LNCAP (cell line): Measurements from ENCODE around the gene CA5A.

Experiments used
- TF ChIP-seq, protein P1 (sequence below): fragments of 450-650 bp; IDR thresholded peaks from 2 replicates; pipeline ENCODE4 v1.5.1; 2017; ENCODE audit warnings: mild to moderate bottlenecking

CA5A gene

DNA sequence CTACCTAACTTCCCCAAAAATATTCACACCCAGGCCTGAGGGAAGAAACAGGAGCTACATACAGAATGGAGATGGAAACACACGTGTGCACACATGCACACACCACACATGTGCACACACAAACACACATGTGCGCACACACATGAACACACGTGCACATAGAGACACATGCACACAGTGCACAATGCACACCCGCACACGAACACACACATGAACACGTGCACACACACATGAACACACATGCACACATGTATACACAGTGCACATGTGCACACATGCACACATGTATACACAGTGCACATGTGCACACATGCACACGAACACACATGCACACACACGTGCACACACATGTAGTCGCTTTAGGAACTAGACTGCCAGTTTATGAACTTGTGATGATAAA is 18.8 kb downstream of the CA5A start:
- TF ChIP-seq, protein P1, sequence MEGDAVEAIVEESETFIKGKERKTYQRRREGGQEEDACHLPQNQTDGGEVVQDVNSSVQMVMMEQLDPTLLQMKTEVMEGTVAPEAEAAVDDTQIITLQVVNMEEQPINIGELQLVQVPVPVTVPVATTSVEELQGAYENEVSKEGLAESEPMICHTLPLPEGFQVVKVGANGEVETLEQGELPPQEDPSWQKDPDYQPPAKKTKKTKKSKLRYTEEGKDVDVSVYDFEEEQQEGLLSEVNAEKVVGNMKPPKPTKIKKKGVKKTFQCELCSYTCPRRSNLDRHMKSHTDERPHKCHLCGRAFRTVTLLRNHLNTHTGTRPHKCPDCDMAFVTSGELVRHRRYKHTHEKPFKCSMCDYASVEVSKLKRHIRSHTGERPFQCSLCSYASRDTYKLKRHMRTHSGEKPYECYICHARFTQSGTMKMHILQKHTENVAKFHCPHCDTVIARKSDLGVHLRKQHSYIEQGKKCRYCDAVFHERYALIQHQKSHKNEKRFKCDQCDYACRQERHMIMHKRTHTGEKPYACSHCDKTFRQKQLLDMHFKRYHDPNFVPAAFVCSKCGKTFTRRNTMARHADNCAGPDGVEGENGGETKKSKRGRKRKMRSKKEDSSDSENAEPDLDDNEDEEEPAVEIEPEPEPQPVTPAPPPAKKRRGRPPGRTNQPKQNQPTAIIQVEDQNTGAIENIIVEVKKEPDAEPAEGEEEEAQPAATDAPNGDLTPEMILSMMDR: no peak

DNA sequence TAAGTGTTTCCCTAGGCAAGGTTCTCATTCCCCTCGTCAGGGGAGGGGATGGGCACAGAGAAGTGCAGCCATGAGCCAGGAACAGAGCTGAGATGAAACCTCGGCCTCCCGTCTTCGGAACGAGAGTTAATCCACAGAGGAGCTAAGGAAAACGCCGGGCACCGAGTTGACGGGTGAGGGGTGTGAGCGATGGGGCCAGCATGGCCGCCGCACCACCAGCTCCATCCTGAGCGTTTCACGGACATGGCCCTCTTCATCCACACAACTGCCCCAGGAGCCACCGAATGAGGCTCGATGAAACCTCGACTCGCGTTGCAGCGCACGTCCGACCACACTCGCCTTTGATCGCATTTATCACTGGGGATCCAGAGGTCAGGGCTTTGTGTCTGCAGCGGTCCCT is 21.5 kb downstream of the CA5A start:
- TF ChIP-seq, protein P1: no peak

DNA sequence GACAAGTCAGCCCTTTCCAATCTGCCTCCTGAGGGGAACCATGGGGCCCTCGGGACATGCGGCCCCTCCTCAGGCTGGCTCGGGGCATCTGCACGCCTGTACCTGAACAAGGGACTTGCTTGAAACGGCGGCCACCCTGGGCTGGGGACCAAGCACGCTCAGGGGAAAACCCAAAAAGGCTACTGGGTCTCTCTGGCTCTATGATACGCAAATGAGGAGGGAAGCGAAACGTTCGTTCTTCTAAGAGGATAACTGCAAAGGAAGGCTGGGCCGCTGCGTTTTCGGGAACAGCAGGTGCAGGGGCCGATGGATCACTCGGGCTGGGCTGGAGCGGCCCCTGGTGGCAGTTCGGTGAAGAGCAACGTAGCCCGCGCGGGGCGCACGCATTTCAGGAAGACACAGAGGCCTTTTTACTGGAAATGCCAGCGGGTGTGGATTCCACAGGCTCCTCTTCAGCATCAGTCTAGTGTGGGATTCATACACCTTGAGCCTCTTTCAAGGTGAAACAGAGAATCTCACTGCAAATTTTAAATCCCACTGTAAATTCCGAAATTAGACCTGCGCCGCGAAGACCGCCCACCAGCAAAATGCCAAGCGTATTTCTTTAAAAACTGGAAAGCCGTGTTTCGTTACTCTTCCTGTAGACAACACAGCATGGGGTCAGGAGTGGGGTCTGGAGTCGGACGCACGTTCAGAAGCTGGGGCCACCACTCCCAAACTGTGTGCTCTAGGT is 27.0 kb downstream of the CA5A start:
- TF ChIP-seq, protein P1: peak; percentile 75

DNA sequence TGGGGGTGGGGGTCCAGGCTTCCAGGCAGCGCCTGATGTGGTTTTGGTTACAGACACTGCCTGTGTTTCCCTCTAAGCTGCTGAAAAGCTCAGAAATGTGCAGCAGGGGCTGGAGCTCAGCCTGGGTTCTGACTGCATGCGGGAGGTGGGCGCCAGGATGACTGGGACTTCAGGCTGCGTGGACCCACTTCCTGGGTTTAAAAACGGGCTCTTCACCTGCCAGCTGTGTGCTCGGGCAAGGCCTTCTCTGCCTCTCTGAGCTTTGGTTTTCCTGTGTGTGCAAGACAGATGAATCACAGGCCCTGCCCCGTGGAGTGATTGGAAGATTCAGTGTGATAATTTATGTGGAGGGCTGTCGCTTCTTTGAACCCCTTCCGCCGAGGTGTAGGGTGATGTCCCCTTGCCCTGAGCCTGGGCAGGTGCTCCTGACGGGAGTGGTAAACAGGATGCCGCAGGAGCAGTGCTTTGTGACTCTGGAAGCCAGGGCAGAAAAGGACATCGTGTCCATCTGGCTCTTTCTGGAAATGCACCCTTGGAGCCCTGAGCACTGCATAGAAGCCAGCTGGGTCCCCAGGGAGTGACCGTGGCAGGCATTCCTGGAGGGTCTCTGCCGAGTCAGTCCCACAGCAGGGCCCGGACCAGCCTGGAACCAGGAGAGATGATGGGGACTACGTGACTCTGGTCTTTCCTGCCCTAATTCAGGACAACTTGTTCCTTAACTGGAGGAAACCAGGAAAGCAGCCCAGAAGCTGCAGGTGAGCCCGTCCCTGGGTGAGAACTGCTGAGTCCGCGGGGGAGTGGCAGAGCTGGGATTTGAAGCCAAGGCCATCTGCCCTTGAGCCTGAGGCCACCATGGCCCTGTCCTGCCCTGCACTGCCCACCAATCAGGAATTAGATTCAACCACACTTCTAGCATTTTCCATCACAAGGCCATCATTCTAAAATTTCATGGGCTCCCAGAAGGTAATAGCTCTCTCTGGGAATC is 38.5 kb downstream of the CA5A start:
- TF ChIP-seq, protein P1: no peak

DNA sequence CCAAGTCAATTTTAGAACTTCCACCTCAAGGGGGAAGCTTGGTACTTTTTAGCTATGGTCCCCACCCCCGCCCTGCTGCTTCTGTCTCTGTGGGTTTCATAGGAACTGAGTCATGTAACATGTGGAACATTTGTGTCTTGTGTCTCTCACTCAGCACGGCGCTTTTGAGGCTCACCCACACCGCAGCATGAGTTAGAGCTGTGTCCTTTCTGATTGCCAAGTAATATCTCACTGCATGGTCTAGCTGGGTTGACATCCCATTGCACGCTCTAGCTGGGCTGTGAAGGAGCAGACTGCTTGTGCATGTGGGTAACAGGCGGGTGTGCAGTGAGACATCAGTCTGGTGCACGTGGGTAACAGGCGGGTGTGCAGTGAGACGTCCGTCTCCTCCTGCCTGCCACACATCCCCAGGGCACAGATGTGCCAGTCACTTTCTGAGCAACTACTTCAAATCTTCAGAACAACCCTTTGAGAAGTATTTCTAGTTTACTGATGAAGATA is 40.6 kb downstream of the CA5A start:
- TF ChIP-seq, protein P1: no peak

DNA sequence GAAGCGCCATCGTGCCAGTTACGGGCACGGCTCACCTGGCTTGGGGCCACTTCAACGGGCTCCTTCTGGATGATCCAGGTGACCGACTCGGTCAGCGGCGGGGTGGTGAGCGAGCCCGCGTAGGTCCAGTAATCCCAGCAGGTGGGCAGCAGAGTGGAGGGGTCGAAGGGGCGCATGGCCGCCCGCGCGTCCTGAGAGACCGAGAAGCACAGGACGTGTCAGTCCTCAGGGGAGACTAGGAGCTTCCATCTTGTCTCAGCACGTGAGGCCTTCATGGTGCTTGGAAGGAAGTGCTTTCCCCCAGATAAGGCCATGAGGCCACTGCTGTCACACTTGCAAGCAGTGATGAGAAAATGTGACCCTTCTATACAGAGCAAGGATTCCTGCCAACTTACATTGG is 44.6 kb downstream of the CA5A start:
- TF ChIP-seq, protein P1: no peak

DNA sequence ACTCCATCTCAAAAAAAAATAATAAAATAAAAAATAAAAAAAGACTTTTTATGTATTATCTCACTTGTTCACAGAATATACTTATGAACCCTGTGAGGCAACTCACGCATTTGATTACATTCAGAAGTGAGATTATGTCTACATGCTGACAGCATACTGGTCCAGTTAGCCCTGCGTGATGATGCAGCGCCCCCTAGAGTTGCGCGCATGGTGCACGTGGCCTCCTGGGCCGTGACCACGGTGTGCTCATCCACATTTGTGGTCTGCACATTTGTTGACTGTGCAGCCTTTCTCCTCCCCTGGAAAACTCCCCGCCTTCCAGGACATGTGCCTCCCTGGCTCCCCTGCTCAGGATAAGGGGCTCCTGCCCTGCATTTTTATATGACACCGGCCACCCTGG is 46.6 kb downstream of the CA5A start:
- TF ChIP-seq, protein P1: peak; percentile 14; the same call in 1 of the 2 replicates
